CMK (cell line): Measurements from ENCODE around the gene VPS54.
"Not testable (repeated sequence)": the region's sequence is repeated elsewhere in the genome, so short reads cannot be mapped to it uniquely, and the experiment has no call there.

ENCODE experiments used
- DNase-seq: peaks from one replicate; pipeline ENCODE4 v3.0.0-alpha.2; 2010; ENCODE audit warnings: low read depth

VPS54 gene

GRCh38 chr2:63993130-63993584 lies 26.1 kb downstream of the VPS54 start:
- DNase-seq, result not testable (repeated sequence)

GRCh38 chr2:63992061-63992685 lies 27.1 kb downstream of the VPS54 start:
- DNase-seq, result no peak

DNA sequence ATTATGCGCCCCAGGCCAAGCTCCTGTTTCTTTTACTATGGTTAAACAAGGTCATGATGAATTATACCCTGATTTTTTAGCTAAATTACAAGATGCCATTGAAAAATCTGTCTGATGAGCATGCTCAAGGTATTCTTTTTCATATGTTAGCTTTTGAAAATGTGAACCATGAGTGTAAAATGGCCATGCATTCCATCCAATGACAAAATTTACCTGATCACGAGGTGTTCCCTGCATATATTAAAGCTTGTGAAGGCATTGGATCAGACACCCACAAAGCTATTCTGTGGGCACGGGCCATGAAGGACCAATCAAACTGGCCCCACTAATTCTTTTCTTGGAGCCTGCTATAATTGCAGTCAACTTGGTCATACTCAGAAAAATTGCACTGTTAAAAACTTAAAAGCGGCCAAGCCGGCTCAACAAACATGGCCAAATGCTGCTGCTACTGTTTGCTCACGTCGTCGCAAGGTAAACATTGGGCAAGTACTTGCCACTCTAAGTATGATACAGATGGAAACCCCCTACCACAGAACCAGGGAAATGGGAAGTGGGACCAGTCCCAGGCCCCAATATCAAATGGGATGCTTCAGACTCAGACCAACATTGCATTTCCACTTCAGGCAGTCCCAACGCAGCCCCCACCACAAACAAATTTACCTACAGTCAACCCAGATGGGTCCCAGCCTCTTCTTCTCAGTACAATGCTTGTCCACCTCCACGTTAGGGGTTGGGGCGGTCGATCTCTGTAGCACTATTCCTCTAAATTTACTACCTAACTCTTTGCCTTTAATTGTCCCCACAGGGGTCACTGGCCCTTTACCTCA lies 27.8 kb downstream of the VPS54 start:
- DNase-seq, result not testable (repeated sequence)

DNA sequence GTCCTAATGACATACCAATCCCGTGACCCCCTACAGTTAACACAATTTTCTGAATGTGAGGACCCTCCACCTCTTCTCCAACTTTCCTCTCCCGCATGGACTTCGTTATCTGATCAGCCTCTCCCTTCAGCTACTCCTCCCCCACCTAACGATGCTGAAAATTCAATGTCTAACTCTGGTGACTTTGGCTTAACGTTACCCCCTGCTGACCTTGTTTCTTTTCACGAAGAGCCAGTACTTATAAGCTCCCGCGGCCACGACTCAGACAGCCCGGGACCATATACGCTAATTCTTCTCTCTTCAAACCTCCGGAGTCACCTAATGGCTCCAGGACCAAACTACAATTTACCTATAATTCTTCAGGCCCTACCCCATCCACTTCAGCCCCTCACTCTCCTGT lies 29.2 kb downstream of the VPS54 start:
- DNase-seq, result no peak

GRCh38 chr2:63988842-63989436 lies 30.3 kb downstream of the VPS54 start:
- DNase-seq, result not testable (repeated sequence)

DNA sequence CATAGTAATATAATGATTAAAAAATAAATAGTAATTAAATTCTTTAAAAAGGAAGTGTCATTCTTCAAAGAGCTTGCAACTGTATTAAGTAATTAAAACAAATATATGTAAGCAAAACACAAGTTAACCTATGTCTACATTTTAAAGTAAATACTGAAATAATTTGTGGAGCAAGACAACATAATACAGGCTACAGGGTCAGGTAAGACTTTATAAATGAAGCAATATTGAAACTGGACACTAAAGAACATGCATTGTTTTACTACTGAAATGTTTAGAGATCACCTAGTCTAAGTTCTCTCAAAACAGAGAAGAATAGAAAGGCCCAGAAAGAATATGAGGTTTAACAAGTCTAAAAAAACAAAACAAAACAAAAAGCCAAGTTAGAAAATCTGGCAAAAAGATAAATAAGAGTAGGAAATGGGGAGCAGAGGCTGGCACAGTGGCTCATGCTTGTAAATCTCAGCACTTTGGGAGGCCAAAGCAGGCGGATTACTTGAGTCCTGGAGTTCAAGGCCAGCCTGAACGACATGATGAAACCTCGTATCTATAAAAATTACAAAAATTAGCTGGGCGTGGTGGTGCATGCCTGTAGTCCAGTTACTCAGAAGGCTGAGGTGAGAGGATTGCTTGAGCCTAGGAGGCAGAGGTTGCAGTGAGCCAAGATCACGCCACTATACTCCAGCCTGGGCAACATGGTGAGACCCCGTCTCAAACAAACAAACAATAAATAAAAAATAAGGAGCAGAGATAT lies 34.4 kb downstream of the VPS54 start:
- DNase-seq, result no peak

GRCh38 chr2:63983986-63984605 lies 35.1 kb downstream of the VPS54 start:
- DNase-seq, result no peak

GRCh38 chr2:63982335-63982734 lies 36.9 kb downstream of the VPS54 start:
- no peak for DNase-seq

GRCh38 chr2:63981702-63982103 lies 37.5 kb downstream of the VPS54 start:
- DNase-seq, result no peak

DNA sequence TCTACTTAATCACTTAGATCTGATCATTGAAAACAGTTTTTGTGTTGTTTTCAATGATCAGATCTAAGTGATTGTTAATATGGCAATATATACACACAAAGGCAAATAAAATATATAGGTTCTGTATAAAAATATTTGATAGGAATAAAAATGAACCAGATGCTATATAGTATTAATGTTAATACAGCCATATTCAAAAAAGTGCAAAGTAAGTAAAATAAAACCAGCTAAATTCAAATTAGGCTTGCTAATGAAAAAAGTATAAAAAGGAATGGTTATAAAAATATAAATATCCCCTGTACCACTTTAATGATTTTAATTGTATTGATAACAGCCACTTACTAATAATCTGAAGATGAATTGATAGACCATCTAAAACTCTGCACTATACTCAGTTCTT lies 38.4 kb downstream of the VPS54 start:
- no peak for DNase-seq

- no peak for DNase-seq
Observed at GRCh38 chr2:63977904-63978303, 41.3 kb downstream of the VPS54 start.

DNA sequence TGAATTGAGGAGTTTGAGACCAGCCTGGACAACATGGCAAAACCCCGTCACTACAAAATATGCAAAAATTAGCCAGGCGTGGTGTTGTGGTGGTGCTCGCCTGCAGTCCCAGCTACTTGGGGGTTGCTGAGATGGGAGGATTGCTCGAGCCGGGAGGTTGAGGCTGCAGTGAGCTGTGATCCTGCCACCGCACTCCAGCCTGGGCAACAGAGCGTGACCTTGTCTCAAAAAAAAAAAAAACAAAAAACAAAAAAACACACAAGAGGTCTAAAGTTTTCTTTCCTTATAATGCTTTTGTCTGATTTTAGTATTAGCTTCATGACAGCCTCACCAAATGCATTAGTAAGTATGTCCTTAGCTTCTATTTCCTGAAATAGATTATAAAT lies 43.1 kb downstream of the VPS54 start:
- DNase-seq, result no peak

DNA sequence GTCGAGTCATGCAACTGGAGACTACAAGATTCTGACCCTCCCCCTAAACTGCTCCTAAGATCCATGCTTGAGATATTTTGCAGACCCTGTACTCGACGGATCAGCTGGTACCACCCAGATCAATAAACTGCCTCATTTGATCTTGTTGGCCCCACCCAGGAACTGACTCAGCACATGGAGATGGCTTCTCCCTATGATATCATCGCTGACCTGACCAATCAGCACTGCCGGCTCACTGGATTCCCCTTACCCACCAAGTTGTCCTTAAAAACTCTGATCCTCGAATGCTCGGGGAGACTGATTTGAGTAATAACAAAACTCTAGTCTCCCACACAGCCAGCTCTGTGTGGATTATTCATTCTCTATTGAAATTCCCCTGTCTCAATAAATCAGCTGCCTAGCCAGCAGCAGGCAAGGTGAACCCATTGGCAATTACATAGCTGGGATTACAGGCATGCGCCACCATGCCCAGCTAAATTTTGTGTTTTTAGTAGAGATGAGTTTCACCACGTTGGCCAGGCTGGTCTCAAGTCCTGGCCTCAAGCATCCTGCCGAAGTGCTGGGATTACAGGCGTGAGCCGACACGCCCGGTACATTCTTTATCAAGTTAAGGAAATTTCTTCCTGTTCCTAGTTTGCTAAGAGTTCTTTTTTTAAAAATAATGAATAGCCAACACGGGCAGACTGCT lies 43.6 kb downstream of the VPS54 start:
- no peak for DNase-seq

- not testable (repeated sequence) for DNase-seq
Observed at GRCh38 chr2:63975036-63975435, 44.2 kb downstream of the VPS54 start.

GRCh38 chr2:63962186-63962585 lies 57.0 kb downstream of the VPS54 start:
- no peak for DNase-seq

GRCh38 chr2:63950414-63950813 lies 68.8 kb downstream of the VPS54 start:
- peak; percentile 49 for DNase-seq

- DNase-seq, result no peak
Observed at GRCh38 chr2:63942788-63943187, 76.4 kb downstream of the VPS54 start.

DNA sequence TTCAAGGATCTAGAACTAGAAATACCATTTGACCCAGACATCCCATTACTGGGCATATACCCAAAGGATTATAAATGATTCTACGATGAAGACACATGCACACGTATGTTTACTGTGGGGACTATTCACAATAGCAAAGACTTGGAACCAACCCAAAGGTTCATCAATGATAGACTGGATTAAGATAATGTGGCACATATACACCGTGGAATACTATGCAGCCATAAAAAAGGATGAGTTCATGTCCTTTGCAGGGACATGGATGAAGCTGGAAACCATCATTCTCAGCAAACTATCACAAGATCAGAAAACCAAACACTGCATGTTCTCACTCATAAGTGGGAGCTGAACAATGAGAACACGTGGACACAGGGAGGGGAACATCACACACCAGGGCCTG lies 87.1 kb downstream of the VPS54 start:
- not testable (repeated sequence) for DNase-seq

GRCh38 chr2:63926815-63927214 lies 92.4 kb downstream of the VPS54 start:
- no peak for DNase-seq

- DNase-seq, result no peak
Observed at GRCh38 chr2:63914311-63914710, 104.9 kb downstream of the VPS54 start.

GRCh38 chr2:63903003-63903402 lies 116.2 kb downstream of the VPS54 start:
- DNase-seq, result no peak
